ENCODE results near the gene SUFU. TPM values are rescaled to one million over a fixed set of nuclear protein-coding genes. Genes with fewer than 3 reads are reported as not detected.

SUFU gene
- total RNA-seq, 1 experiment from 2014 or later: 10.6 TPM

DNA sequence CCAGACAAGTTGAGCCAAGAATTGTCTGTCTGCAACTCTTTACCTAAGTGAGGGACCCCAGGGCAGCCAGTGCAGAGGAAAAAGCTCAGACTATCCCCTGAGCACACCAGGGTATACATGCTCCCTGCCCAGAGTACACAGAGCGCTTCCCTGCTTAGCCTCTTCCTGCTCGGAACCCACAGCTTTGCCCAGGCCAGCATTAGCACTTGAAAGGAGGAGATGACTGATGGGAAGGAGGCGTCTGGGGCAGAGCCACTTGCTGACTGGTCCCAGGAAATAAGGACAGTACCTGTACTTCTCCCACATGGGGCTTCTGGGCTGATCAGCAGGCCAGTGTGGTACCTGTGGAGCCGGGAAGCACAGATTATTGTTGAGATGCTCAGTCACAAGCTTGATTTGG, 92.1 kb downstream of the SUFU start:
- intact Hi-C loops (cut with micrococcal nuclease; ENCODE audit: unreplicated experiment): loop anchor here (1.0 kb wide), 1 partner anchor 93 kb away; the partner anchor contains the start of gene SUFU
- H3K4me1 ChIP-seq: peaks cover 26% of the 10 kb centered on the region
- no peaks in the 10 kb centered on the region for H3K9me3 Mint-ChIP-seq (ENCODE audit: unreplicated experiment)
- H3K27ac Mint-ChIP-seq (ENCODE audit: unreplicated experiment): no peak overlapping the region
- BruUV-seq (replicated peaks): no TSS peak
- no peaks in the 10 kb centered on the region for H3K27me3 Mint-ChIP-seq (ENCODE audit: insufficient read depth, unreplicated experiment)
- no peaks in the 10 kb centered on the region for H3K36me3 ChIP-seq (ENCODE audit: control insufficient read depth, insufficient read depth, low read length)
- no peak overlapping the region for H3K4me3 Mint-ChIP-seq (ENCODE audit: unreplicated experiment)
- no peak overlapping the region for H3K4me3 ChIP-seq (ENCODE audit: low read depth, low read length)
- no peak for DNase-seq
- POLR2A ChIA-PET: no interaction called here
- H3K36me3 Mint-ChIP-seq (ENCODE audit: insufficient read depth, unreplicated experiment): no peaks in the 10 kb centered on the region
- H3K9me3 ChIP-seq: no peaks in the 10 kb centered on the region
- CTCF ChIA-PET: interaction anchor here (0.5 to 1.9 kb wide), 11 partner anchors 12 to 215 kb away, joined by 3 to 16 read pairs (median 4); partner anchors contain the start of genes ACTR1A and SUFU
- TF ChIP-seq, protein P1, sequence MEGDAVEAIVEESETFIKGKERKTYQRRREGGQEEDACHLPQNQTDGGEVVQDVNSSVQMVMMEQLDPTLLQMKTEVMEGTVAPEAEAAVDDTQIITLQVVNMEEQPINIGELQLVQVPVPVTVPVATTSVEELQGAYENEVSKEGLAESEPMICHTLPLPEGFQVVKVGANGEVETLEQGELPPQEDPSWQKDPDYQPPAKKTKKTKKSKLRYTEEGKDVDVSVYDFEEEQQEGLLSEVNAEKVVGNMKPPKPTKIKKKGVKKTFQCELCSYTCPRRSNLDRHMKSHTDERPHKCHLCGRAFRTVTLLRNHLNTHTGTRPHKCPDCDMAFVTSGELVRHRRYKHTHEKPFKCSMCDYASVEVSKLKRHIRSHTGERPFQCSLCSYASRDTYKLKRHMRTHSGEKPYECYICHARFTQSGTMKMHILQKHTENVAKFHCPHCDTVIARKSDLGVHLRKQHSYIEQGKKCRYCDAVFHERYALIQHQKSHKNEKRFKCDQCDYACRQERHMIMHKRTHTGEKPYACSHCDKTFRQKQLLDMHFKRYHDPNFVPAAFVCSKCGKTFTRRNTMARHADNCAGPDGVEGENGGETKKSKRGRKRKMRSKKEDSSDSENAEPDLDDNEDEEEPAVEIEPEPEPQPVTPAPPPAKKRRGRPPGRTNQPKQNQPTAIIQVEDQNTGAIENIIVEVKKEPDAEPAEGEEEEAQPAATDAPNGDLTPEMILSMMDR (IDR thresholded peaks at IDR 0.05; ENCODE audit: insufficient read depth in 1 of 2, low read depth in 1 of 2, low read length in 1 of 2, severe bottlenecking in 1 of 2, unreplicated experiment in 1 of 2): no peak
- H3K27me3 ChIP-seq (replicated peaks; ENCODE audit: control insufficient read depth, insufficient read depth, low read length): no peaks in the 10 kb centered on the region
- peaks cover 9% of the 10 kb centered on the region for H3K4me1 Mint-ChIP-seq (ENCODE audit: low read depth, unreplicated experiment)

GRCh38 chr10:102596506-102596971, 92.8 kb downstream of the SUFU start:
- Histone ChIP-seq H3K4me1 (peaks cover 26% of the 10 kb centered on the region), H3K27me3 (replicated peaks; ENCODE audit: control insufficient read depth, insufficient read depth, low read length) (no peaks in the 10 kb centered on the region), H3K4me3 (ENCODE audit: low read depth, low read length) (no peak overlapping the region), H3K36me3 (ENCODE audit: control insufficient read depth, insufficient read depth, low read length) (no peaks in the 10 kb centered on the region), H3K9me3 (no peaks in the 10 kb centered on the region)
- H3K4me3 Mint-ChIP-seq (ENCODE audit: unreplicated experiment): no peak overlapping the region
- no TSS peak for BruUV-seq (replicated peaks)
- no peaks in the 10 kb centered on the region for H3K36me3 Mint-ChIP-seq (ENCODE audit: insufficient read depth, unreplicated experiment)
- H3K27ac Mint-ChIP-seq (ENCODE audit: unreplicated experiment): no peak overlapping the region
- DNase-seq: peak; percentile 69
- CTCF ChIA-PET: interaction anchor here (0.6 to 1.9 kb wide), 12 partner anchors 13 to 215 kb away, joined by 3 to 16 read pairs (median 4); partner anchors contain the start of genes ACTR1A and SUFU
- no peaks in the 10 kb centered on the region for H3K9me3 Mint-ChIP-seq (ENCODE audit: unreplicated experiment)
- TF ChIP-seq, protein P1 (IDR thresholded peaks at IDR 0.05; ENCODE audit: insufficient read depth in 1 of 2, low read depth in 1 of 2, low read length in 1 of 2, severe bottlenecking in 1 of 2, unreplicated experiment in 1 of 2): peak; percentile 91 to 93
- H3K4me1 Mint-ChIP-seq (ENCODE audit: low read depth, unreplicated experiment): peaks cover 9% of the 10 kb centered on the region
- intact Hi-C loops (cut with micrococcal nuclease; ENCODE audit: unreplicated experiment): loop anchor here (1.0 kb wide), 1 partner anchor 93 kb away; the partner anchor contains the start of gene SUFU
- no peaks in the 10 kb centered on the region for H3K27me3 Mint-ChIP-seq (ENCODE audit: insufficient read depth, unreplicated experiment)
- POLR2A ChIA-PET: no interaction called here

GRCh38 chr10:102597131-102597991, 93.6 kb downstream of the SUFU start:
- H3K4me1 Mint-ChIP-seq (ENCODE audit: low read depth, unreplicated experiment): peaks cover 9% of the 10 kb centered on the region
- no peak overlapping the region for H3K27ac Mint-ChIP-seq (ENCODE audit: unreplicated experiment)
- CTCF ChIA-PET: interaction anchor here (0.6 to 1.9 kb wide), 7 partner anchors 13 to 95 kb away, joined by 3 to 16 read pairs (median 5); partner anchors contain the start of genes ACTR1A and SUFU
- H3K27me3 Mint-ChIP-seq (ENCODE audit: insufficient read depth, unreplicated experiment): no peaks in the 10 kb centered on the region
- intact Hi-C loops (cut with micrococcal nuclease; ENCODE audit: unreplicated experiment): no loop called here
- POLR2A ChIA-PET: no interaction called here
- H3K4me3 ChIP-seq (ENCODE audit: low read depth, low read length): no peak overlapping the region
- no peak for DNase-seq
- no peaks in the 10 kb centered on the region for H3K9me3 ChIP-seq
- H3K4me1 ChIP-seq: peaks cover 26% of the 10 kb centered on the region
- no peak overlapping the region for H3K4me3 Mint-ChIP-seq (ENCODE audit: unreplicated experiment)
- TF ChIP-seq, protein P1 (IDR thresholded peaks at IDR 0.05; ENCODE audit: insufficient read depth in 1 of 2, low read depth in 1 of 2, low read length in 1 of 2, severe bottlenecking in 1 of 2, unreplicated experiment in 1 of 2): no peak
- H3K27me3 ChIP-seq (replicated peaks; ENCODE audit: control insufficient read depth, insufficient read depth, low read length): no peaks in the 10 kb centered on the region
- H3K9me3 Mint-ChIP-seq (ENCODE audit: unreplicated experiment): no peaks in the 10 kb centered on the region
- no peaks in the 10 kb centered on the region for H3K36me3 ChIP-seq (ENCODE audit: control insufficient read depth, insufficient read depth, low read length)
- BruUV-seq (replicated peaks): no TSS peak
- H3K36me3 Mint-ChIP-seq (ENCODE audit: insufficient read depth, unreplicated experiment): no peaks in the 10 kb centered on the region
